B cell (primary cell): ENCODE results near the gene TSPAN33.

ENCODE experiments used
- EZH2 ChIP-seq: IDR thresholded peaks from 2 replicates; pipeline ENCODE4 v1.6.1; 2012; ENCODE audit warnings: borderline replicate concordance, low read depth, mild to moderate bottlenecking, moderate library complexity, low read length; ENCODE audit not compliant: insufficient read depth, poor library complexity, severe bottlenecking
- TF ChIP-seq, protein P1 (sequence below): fragments of 200-600 bp; IDR thresholded peaks from one replicate; pipeline ENCODE4 v1.8.0; 2022; ENCODE audit warnings: antibody characterized with exemption, mild to moderate bottlenecking

DNA sequence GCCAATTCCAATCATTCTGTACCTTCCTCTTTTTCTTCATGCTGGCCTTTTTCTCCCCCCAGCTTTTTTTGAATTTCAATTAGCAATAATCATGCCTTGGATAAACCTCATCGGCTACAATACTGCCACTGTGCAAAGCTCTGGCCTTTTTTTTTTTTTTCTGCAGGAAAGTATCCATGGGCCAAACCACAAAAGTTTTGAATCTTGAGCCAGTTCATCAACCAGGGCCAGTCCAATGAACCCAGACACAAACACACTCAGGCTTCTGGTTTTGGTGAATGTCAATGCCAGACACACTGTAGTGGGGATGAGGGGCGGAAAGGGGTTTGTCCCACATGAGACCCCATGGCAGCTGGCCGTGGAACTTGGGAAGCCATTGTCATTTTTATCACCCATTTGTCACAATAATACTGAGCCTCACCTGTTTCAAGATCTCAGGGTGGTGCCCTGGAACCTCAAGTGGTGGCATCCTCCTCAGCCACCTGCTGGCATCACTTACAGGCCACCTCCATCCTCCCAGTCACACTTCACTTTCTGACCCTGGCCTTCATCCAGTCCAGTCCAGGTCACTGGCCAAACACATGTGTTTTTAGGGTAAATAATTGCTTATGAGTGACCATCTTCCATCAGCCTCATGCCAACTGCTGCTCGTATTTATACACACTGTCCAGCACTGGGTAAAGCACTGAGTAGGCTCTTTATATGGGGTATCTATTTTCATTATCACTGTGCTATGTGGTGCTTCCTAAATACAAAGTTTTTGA, 40.8 kb upstream of the TSPAN33 start:
- TF ChIP-seq, protein P1, sequence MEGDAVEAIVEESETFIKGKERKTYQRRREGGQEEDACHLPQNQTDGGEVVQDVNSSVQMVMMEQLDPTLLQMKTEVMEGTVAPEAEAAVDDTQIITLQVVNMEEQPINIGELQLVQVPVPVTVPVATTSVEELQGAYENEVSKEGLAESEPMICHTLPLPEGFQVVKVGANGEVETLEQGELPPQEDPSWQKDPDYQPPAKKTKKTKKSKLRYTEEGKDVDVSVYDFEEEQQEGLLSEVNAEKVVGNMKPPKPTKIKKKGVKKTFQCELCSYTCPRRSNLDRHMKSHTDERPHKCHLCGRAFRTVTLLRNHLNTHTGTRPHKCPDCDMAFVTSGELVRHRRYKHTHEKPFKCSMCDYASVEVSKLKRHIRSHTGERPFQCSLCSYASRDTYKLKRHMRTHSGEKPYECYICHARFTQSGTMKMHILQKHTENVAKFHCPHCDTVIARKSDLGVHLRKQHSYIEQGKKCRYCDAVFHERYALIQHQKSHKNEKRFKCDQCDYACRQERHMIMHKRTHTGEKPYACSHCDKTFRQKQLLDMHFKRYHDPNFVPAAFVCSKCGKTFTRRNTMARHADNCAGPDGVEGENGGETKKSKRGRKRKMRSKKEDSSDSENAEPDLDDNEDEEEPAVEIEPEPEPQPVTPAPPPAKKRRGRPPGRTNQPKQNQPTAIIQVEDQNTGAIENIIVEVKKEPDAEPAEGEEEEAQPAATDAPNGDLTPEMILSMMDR: no peak
- TF ChIP-seq EZH2: no peak
